NCI-H1694 (cell line): ENCODE measurements around the gene LBP.
"Not testable (repeated sequence)": the region's sequence is repeated elsewhere in the genome, so short reads cannot be mapped to it uniquely, and the experiment has no call there.

ENCODE experiments used
- DNase-seq: peaks from one replicate; lab custom pipeline; 2025; lab: John Stamatoyannopoulos, UW

LBP gene

DNA sequence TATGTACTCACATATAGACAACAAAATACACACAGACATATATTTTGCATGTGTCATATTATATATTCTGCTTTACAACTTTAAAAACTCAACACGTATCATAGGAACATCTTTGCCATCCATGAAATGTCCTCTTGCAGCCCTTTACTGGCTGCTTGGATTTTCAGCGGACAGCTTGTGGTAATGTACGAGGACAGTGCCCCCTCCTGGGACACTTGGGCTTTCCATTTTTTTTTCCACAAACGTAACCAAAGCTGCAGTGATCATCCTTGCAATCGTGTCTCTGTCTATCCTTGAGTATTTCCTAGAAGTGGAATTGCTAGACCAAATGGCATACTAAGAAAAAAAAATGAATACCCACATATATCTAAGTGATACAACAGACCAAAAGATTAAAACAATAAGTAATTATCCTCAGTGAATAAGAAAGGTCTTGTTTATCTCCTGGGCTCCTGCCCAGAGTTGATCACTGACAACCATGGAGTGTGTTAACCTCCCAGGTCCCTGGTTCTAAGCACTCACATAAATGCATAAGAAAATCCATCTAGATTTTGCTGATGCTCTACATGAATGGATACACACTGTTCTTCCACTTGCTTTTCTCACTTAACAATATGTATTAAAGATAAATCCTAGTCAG is 24.2 kb upstream of the LBP start:
- DNase-seq: peak; percentile 12

DNA sequence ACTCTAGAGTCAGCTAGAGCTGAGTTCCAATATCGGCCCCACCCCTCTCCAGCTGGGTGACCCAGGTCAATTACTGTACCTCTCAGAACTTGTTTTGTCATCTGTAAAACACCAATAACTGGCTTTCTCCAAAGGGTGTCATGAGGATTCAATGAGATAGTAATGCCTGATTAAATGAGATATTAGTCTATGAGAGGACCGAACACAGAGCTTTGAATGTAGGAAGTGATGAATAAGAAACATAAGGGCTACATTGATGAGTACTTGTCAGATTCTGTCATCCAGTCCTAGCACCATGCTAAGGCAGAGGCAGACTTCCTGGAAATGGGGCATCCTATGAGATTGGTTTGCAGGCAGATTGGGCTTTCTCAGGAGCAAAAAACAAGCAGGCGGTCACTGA is 22.1 kb upstream of the LBP start:
- no peak for DNase-seq

DNA sequence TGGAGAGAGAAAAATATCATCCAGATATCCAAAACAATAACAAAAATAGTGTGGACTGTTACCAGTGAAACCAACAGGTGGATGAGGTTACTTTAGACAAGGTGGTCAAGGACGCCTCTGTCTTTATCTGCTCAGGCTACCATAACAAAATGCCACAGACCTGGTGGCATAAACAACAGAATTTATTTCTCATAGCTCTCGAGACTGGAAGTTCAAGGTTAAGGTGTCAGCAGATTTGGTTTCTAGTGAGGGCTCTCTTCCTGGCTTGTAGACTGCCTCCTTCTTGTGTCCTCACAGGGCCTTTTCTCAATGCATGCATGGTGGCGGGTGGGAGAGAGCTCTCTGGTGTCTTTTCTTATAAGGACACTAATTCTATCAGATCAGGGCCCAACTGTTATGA is 21.1 kb upstream of the LBP start:
- no peak for DNase-seq

DNA sequence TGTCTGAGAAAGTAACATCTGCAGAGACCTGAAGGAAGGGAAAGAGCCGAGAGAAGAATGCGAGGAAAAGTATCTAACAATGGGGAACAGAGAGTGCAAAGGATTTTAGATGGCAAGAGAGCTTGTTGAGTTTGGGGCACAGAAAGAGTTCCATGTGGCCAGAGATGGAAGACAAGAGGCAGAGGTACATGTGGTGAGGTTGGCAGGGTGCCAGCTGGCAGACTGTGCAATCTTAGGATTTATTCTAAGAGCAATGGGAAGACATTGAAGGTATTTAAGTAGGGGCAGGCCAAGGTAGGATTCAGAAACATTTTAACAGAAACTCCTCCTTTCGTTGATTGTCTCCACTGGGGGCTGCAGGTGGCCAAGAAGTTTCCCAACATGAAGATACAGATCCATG is 20.4 kb upstream of the LBP start:
- DNase-seq: no peak

DNA sequence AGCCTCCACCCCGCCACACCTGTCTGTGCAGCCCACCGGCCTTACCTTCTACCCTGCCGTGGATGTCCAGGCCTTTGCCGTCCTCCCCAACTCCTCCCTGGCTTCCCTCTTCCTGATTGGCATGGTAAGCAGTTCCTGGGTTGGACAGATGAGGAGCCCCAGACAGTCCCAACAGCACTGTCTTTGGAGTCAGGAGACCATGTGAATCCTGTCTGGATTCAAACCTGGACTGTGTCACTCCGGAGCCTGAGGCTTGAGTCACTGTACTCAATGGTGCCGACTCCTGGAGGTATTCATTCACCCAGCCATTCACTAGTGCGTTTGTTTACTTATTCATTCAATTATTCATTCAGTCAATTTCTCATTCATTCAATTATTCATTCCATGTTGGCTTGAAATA is 20.0 kb upstream of the LBP start:
- no peak for DNase-seq

DNA sequence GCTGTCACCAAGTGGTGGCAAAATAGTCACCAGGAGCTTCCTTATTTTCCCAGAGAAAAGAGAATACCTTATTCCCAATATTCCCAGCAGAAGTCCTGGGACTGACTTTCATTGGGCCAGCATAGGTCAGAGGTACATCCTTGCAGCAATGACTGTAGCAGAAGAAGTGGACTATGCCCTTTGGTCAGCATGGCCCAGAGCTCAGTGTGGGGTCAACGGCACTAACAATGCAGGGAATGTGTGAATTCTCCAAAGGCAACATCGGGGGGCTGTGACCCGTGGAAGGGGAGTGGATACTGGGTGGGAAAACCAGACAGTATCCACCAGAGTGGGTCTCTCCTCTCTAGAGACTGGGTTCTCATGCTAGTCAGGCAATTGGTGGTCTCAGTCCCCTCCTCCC is 15.6 kb upstream of the LBP start:
- no peak for DNase-seq

DNA sequence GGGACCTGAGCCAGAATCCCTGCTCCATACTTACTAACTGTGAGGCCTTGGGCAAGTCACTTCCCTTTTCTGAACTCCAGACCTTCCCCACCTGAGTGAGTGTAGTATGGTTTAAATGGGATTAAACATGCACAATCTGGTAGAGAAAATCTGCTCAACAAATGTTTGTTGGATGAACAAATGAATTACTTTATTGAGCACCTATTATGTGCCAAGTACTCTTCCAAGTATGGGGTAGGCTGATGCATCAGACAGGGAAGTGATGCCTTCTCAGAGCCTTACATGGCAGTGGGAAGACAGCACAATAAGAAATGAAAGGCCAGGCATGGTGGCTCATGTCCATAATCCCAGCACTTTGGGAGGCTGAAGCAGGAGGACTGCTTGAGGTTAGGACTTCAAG is 15.0 kb upstream of the LBP start:
- DNase-seq: no peak

DNA sequence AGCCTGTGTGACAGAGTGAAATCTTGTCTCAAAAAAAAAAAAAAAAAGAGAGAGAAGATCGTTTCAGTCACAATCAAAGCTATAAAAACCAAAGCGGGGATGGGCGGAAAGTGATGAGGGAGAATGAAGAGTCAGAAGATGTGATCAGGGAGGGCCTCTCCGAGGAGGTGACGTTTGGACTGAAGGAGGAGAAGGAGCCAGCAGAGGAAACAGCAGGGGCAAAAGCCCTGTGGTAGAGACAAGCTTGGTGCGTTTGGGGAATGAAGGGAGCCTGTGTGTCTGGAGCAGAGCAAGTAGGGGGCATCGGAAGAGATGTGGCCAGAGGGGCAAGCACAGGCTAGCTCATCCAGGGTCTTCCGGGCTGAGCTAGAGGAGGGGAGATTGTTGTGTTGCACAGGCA is 14.5 kb upstream of the LBP start:
- DNase-seq: no peak

DNA sequence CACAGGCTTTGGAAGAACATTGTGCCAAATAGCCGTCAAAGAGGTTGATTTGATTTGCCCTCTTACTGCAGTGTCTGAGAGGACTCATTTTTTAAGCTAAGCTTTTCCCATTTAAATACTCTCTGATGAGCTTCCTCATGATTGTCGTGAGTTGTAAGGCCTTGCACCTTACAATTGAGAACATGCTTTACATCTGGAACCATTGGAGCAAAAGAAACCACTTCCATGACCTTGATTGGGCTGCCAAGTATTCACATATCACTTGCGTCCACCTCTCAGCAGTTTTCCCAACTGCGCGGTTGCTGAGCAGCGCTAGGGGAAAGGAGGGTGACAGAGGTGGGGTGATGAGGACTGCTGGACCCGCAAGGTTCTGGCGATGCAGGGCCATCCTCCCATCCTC is 12.3 kb upstream of the LBP start:
- no peak for DNase-seq

DNA sequence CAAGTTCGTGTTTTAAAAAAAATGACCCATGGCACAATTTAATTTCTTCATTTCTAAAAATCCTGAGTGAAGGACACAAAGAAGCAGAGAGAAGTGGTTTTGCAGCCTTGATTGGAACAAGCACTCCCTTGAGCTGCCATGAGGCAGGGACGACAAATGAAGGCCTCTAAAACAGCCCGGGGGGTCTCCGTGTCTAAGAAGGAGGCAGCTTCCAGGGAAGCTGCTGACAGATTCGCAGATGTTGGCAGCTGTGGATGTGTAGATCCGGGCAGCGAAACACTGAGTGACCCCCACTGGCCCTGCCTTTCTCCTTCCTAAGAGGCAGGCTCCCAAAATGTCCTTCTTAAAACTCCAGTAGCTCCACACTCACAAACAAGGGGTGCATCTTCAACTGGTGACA is 9.6 kb upstream of the LBP start:
- no peak for DNase-seq

DNA sequence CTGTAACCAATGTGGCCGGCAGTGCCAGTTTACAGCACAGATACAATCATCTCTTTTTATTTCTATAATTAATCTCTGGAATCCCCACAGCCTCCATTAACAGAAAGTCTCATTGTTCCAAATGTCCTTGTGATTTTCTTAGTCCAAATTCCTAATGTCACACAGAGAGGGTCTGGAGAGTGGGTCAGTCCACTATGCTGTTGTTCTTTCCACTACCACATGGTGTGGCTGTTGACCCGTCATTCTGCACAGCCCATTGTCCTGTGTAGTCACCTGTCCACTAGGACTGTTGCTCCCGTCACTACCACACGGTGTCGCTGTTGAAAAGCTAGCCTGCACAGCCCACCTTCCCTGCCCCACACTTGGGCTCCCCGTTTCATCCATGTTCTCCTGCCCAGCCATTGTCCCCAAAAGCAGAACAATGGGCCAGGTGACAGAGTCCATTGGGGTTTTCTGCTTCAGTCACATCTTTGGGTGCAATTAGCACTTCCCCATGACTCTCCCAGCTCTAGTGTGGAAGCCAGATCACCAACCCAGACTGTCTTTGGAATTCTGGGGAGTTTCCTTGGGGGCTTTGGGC is 8.6 kb upstream of the LBP start:
- no peak for DNase-seq

DNA sequence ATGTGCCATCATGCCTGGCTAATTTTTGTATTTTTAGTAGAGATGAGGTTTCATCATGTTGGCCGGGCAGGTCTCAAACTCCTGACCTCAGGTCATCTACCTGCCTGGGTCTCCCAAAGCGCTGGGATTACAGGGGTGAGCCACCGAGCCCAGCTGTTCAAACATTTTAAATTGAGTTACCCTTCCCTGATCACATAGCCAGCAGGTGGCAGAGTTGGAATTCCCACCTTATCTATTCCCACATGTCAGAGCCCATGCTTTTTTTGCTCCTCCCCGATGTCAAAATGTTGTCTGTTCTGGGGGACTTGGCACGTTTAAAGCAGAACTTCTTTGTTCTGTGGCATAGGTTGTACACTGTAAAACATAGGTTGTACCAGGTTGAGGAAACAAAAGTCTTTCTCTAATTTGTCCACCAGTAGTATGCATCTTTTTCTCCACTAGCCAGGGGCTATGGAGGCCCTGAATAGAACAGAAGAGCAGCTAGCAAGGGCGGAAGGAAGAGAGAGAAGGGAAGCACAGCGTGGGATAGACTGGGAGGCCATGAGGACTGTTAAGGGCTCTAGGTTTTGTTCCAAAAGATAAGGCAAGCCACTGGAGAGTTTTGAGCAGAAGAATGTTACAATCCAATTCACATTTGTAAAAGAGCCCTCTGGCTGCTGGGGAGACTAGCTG is 7.3 kb upstream of the LBP start:
- peak; percentile 19 for DNase-seq

DNA sequence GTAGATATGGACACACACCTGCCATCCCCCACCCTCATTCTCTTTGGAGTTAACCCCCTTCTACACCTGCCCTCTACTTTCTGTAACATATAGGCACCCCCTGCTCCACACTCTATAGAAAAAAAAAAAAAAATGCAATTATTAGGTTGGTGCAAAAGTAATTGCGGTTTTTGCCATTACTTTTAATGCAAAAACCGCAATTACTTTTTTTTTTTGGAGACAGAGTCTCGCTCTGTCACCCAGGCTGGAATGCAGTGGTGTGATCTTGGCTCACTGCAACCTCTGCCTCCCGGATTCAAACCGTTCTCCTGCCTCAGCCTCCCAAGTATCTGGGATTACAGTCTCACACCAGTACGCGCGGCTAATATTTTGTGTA is 6.8 kb upstream of the LBP start:
- not testable (repeated sequence) for DNase-seq

DNA sequence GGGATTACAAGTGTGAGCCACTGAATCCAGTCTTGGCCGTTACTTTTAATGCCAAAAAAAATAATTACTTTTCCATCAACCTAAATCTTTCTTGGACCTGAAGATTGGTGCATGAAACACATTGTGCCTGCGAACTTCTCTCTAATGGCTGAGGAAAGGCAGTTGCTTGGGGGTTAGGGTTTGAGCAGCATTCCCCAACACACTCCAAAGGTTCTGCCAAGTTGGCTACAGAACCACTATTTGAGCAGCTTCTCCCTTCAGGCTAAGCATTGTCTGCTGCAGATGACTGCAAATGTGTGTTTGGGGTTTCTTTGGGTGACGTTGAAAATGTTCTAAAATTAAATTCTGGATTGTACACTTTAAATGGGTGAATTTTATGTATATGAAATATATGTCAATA is 6.3 kb upstream of the LBP start:
- DNase-seq: no peak

DNA sequence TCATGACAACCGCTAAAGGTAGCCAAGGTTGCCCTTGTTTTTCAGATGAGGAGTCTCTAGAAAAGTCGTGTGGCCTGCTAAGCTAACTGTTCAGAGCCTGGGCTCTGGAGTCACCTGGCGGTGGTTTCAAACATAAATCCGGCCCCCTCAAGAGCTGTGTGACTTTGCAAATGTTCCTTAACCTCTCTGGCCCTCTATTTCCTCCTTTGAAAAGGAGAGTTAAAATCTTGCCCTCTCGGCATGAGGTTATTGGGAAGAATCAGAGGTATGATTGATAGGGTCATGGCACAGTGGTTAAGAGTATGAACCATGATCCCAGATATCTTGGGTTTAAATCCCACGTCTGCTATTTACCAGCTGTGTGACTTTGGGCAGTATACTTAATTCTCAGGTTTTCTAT is 5.6 kb upstream of the LBP start:
- DNase-seq: no peak

DNA sequence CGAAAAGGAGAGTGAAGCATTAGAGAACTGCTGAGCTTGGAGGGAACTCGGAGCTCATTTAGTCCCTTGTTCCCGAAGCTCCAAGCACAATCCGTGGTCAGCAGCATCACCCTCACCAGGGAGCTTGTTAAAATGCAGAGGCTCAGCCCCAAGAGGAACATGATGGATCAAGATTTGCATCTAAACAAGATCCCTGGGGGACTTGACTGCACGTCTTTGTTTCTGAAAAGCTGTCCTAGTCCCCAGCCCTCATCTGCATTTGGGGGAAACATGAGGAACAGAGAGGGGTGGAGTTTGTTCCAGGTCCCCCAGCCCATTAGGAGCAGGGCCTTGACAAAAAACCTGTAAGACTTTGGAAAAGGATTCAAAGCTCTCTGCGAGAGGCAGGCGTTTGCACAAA is 4.1 kb upstream of the LBP start:
- no peak for DNase-seq

DNA sequence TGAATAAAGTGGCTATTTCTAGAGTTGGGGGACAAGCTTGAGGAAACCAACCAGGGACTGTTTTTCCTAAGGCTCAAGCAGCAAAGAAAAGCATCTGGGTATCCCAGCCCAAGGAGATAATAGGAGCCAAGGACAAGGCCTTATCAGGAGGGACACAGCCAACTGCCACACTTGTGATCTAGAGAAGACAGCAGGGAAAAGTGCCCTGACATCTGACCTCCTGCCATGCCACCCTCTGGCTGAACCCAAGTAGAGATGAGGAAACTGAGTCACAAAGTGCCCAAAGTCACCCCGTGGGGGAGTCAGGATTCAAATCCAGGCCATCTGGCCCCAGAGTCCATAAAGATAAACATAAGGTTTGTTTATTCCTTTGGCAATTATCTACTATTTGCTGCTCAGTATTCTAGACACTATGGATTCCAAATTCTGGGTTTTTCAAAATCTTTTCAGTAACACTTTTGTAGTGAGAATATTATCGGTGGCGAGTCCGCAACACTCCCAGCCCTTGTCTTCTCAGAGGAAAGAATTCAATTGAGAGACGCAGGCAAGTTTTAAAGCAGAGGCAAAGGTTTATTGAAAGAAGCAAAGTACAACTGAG is 3.5 kb upstream of the LBP start:
- DNase-seq: no peak

DNA sequence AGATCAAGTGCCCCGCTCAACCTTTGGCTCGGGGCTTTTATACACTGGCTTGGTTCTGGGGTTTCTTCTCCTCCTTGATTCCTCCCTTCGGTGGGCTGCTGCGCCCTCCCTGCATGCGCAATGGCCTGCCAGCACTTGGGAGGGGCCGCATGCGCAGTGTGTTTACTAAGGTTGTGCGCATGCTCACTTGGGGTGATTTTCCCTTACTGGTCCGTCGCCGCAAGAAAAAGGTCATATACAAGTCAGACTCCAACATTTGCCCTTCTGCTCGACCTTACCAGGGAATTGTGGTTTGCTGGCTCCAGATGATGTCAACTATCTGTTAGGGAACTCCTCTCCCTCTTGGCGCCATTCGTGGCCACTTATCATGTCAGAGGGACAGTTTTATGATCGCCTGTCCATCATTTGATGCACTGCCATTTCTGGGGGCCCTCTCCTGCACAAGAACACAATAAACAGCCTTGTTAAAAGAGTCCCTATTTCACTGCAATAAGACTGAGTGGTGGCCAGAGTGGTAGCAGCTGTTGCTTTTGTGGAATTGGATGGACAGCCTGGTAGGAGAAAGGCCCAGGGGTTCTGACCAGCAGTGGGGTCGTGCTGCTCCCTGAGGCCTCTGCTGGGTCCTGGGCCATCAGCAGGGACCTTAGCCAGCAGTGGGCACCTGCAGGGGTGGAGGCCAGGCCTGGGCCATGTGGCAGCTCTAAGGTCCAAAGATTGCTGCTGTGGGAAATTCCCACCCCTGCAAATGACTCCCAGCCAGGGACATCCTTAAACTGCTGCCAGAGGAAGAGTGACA is 2.8 kb upstream of the LBP start:
- no peak for DNase-seq

DNA sequence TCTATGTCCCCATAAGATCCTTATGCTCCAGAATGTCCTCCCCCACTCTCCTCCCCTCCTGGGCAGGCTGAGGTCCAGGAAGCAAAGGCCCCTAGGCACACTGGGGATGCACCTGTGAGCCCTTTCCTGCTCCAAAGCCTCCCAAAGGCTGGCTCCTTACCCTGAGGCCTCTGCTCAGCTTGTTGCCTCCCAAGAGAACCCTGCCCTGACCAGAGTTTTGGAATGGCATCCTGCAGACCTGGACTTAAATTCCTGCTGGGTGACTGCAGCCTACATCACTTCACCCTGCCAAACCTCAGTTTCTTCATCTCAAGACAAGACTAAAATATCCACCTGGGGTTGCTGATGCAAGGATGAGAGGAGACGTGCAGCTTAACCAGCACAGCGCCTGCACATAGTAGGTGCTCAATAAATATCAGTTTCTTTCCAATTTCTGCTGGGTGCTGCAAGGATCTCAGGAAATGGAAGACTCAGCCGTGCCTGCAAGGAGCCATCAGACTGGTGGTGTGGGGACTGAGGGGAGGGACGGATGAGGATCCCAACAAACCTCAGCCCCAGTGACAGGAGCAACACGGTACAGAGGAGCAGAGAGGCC is 2.1 kb upstream of the LBP start:
- DNase-seq: no peak

DNA sequence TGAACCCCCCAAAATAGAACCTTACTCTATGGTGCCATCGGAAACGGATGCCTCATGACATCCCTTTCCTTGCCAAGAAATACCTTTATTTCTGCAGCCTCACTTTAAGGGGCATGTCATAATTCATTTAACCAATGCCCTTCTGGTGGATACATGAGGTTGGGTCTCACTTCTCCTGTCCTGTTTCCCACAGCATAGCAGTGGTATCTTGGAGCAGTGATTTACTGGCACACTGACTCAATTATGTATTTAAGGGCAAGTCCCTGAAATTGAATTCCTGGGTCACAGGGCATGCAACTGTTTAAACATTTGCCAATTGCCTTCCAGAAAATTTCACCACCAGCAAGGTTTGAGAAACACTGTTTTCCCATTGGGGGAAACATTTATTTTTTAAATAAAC is 639 bp upstream of the LBP start:
- no peak for DNase-seq

DNA sequence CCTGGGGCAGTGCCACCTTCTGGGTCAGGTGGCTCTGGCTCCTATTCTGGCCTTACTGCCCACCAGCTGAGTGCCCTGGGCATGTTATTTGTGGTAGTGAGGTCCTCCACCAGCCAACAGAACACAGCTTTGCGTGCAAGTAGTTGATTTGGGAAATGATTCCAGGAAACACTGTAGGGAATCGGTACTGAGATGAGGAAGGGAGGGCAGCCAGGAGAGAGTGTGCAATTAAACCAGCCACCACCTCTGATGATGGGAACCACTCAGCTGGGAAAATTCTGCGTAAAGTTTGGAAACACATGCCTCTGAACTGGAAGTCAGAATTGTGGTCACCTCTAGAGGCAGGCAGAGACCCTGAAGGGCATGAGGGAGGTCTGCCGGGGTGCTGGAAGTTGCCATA is 459 bp downstream of the LBP start:
- DNase-seq: no peak

DNA sequence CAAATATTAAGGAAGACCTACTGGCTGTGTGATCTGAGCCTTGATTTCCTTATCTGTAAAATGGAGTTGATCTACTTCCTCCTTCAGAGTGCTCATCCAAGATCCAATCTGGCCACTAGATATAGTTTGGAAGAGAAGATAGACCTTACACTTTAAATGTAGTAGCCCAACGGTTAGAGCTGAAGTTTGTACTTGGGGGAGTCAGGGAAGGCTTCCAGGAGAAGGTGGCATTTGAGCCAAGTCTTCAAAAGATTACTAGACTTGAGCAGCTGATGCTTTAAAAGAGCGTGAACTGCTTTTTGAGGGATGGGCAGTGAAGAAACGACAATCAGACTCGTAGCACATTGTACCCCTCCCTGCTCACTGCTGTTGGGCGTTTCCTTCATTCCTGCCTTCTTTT is 3.6 kb downstream of the LBP start:
- no peak for DNase-seq
